Measurements from ENCODE around the gene VSX1. TPM values are rescaled to one million over a fixed set of nuclear protein-coding genes. Genes with fewer than 3 reads are reported as not detected.

Gene VSX1
- total and polyA plus RNA-seq, 7 experiments from 2014 or later: not detected

DNA sequence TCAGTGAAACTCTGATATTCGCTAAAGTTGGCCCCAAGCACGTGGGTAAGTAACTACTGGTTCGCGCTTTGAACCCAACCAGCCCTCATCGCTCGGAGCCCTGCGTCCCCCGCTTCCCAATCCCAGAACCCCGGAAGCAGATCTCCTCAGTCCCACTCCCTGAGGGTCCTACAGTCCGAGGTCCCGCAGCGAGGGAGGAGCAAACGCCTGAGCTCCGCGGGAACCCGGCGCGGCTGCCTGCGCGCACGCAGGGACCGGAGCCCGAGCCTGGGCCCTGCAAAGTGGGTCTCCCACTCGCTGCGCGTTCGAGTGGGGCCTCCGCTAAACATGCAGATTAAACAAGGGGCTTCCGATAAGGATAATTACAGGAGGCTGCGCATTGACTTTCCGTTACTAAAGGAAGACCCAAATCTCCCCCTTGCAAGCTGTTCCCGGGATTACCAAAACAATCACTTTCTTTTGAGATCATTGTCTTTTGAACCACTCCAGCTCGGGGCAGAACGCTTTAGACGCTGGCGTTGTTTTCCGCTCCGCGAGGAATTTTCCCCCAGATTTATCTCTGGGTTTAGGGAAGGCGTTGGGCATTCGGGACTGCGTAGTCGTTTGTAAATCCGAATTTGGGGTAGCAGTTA is 1.3 kb upstream of the VSX1 start:
- ChIA-PET POLR2A (no interaction called here), CTCF (no interaction called here)
- DNase-seq: no peak
- no peak for ATAC-seq
- peak overlapping the region in 9 of 10 donors; percentile 27 to 82 (median 71) for H3K4me3 Mint-ChIP-seq
- H3K36me3 Mint-ChIP-seq: peaks cover 0 to 4% (median 0%) of the 10 kb centered on the region in 5 donors
- H3K9me3 Mint-ChIP-seq: peaks cover 0 to 7% (median 0%) of the 10 kb centered on the region in 11 donors
- H3K27me3 Mint-ChIP-seq: peaks cover 60 to 81% (median 63%) of the 10 kb centered on the region in 5 donors
- intact Hi-C loops (cut with micrococcal nuclease): loop anchor here in 1 of 2 donors (5.0 kb wide), 1 partner anchor 114 kb away; the partner anchor contains the start of gene ENTPD6
- peaks cover 23 to 25% of the 10 kb centered on the region in 2 donors for H3K27me3 ChIP-seq (ENCODE audit: control insufficient read depth in 2 of 2, insufficient read depth in 2 of 2, low read length in 2 of 2)
- H3K9me3 ChIP-seq (ENCODE audit: control insufficient read depth in 2 of 3, low read length in 3 of 3): no peaks in the 10 kb centered on the region
- H3K4me1 Mint-ChIP-seq: peaks cover 11 to 38% (median 27%) of the 10 kb centered on the region in 7 donors
- no peak overlapping the region for H3K27ac Mint-ChIP-seq
- peaks cover 14 to 21% of the 10 kb centered on the region in 2 donors for H3K4me1 ChIP-seq (ENCODE audit: control insufficient read depth in 2 of 2, insufficient read depth in 2 of 2, low read length in 2 of 2)
- no peak overlapping the region for H3K27ac ChIP-seq (ENCODE audit: low read depth, low read length)
- no peaks in the 10 kb centered on the region for H3K36me3 ChIP-seq (ENCODE audit: control insufficient read depth in 2 of 3, insufficient read depth in 3 of 3, low read length in 3 of 3)
- no peak overlapping the region for H3K4me3 ChIP-seq (ENCODE audit: low read length)

DNA sequence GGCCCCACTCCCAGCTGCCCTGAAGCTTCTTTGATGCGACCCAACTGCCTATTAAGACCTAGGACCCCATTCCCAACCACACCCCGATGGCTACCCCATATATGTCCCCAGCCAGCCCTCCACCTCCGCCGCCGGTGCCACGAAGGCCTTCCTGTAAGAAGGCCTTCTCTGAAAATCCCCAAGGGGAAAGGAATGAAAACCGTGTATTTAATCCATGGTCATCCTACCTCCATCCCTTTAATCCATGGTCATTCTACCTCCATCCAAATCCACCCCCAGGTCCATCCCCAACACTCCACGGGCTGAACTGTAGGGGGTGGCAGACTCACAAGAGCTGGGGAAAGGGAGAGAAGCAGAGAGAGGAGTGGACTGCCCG is 545 bp upstream of the VSX1 start:
- POLR2A ChIA-PET: no interaction called here
- no peak overlapping the region for H3K27ac ChIP-seq (ENCODE audit: low read depth, low read length)
- no peaks in the 10 kb centered on the region for H3K9me3 ChIP-seq (ENCODE audit: control insufficient read depth in 2 of 3, low read length in 3 of 3)
- peaks cover 0 to 8% (median 0%) of the 10 kb centered on the region in 5 donors for H3K36me3 Mint-ChIP-seq
- CTCF ChIA-PET: no interaction called here
- peak overlapping the region in 8 of 10 donors; percentile 27 to 82 (median 52) for H3K4me3 Mint-ChIP-seq
- H3K27ac Mint-ChIP-seq: peak overlapping the region in 1 of 9 donors; percentile 48
- H3K4me1 ChIP-seq (ENCODE audit: control insufficient read depth in 2 of 2, insufficient read depth in 2 of 2, low read length in 2 of 2): peaks cover 14 to 21% of the 10 kb centered on the region in 2 donors
- no peak overlapping the region for H3K4me3 ChIP-seq (ENCODE audit: low read length)
- DNase-seq: no peak
- ATAC-seq: no peak
- no peaks in the 10 kb centered on the region for H3K36me3 ChIP-seq (ENCODE audit: control insufficient read depth in 2 of 3, insufficient read depth in 3 of 3, low read length in 3 of 3)
- H3K27me3 Mint-ChIP-seq: peaks cover 66 to 85% (median 70%) of the 10 kb centered on the region in 5 donors
- H3K27me3 ChIP-seq (ENCODE audit: control insufficient read depth in 2 of 2, insufficient read depth in 2 of 2, low read length in 2 of 2): peaks cover 23 to 25% of the 10 kb centered on the region in 2 donors
- peaks cover 0 to 7% (median 0%) of the 10 kb centered on the region in 11 donors for H3K9me3 Mint-ChIP-seq
- peaks cover 11 to 40% (median 27%) of the 10 kb centered on the region in 7 donors for H3K4me1 Mint-ChIP-seq
- intact Hi-C loops (cut with micrococcal nuclease): loop anchor here in 1 of 2 donors (5.0 kb wide), 1 partner anchor 115 kb away; the partner anchor contains the start of gene ENTPD6

DNA sequence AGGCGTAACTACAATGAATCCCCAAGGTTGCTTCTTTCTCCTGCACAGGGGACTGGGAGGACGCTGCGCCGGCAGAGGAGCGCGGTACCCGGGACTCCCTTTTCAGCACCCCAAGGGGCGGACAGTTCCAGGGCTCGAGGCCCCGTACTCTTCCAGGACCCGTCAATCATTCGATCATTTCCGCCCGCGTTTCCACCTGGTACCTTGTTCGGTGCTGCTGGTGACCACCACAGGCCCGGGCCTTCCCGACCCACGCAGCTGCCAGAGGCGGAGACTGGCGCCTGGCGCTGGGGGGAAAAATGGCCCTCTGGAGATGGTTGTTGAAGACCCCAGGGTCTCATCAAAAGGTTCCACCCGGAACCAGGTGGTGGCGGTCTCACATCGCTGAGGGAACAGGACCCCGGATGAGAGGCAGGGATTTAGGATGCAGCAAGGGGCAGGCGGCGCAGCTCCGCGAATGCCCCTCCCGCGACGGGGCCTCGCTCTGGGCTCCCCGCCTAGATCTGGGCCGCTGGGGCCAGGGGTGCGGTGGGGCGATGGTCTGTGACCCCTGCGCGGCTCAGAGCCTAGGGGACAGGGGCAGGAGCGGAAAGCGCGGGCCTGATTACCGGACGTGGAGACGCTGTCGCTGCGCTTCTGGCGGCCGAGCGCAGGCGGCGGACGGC is 744 bp downstream of the VSX1 start:
- H3K27ac ChIP-seq (ENCODE audit: low read depth, low read length): no peak overlapping the region
- Mint-ChIP-seq H3K27me3 (peaks cover 67 to 88% (median 74%) of the 10 kb centered on the region in 5 donors), H3K9me3 (peaks cover 0 to 9% (median 0%) of the 10 kb centered on the region in 11 donors), H3K4me3 (peak overlapping the region in 4 of 10 donors; percentile 19 to 35 (median 24)), H3K36me3 (peaks cover 0 to 8% (median 0%) of the 10 kb centered on the region in 5 donors), H3K27ac (no peak overlapping the region), H3K4me1 (peaks cover 11 to 37% (median 27%) of the 10 kb centered on the region in 7 donors)
- no peaks in the 10 kb centered on the region for H3K9me3 ChIP-seq (ENCODE audit: control insufficient read depth in 2 of 3, low read length in 3 of 3)
- intact Hi-C loops (cut with micrococcal nuclease): loop anchor here (1.0 to 5.0 kb wide), 2 partner anchors 9 to 116 kb away; partner anchors contain the start of gene ENTPD6 (in 1 of the 2)
- peak in 6 of 9 donors; percentile 20 to 63 (median 49) for DNase-seq
- peaks cover 14 to 21% of the 10 kb centered on the region in 2 donors for H3K4me1 ChIP-seq (ENCODE audit: control insufficient read depth in 2 of 2, insufficient read depth in 2 of 2, low read length in 2 of 2)
- ATAC-seq: peak; percentile 64
- POLR2A ChIA-PET: interaction anchor here (0.6 to 1.4 kb wide), 2 partner anchors 9 to 114 kb away, joined by 3 to 5 read pairs; no protein-coding TSS in a partner anchor
- H3K27me3 ChIP-seq (ENCODE audit: control insufficient read depth in 2 of 2, insufficient read depth in 2 of 2, low read length in 2 of 2): peaks cover 23 to 25% of the 10 kb centered on the region in 2 donors
- CTCF ChIA-PET: no interaction called here
- no peaks in the 10 kb centered on the region for H3K36me3 ChIP-seq (ENCODE audit: control insufficient read depth in 2 of 3, insufficient read depth in 3 of 3, low read length in 3 of 3)
- no peak overlapping the region for H3K4me3 ChIP-seq (ENCODE audit: low read length)

DNA sequence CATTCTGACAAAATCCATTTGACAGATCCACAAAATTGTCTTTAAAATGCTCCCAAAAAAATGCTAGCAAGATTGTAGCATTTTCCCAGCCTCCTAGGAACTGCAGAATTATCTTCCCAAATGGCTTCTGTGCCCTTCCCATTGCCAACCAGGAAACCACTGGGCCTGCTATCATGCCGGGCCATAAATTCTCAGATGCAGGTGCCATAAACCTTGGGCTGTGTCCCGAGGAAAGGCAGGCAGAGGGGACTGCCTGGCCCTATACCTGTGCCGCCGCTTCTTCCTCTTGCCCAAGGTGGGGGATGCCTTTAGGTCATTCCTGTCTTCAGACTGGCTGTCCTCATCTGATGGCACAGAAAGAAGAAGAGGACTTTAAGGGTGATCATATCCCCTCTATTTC is 2.8 kb downstream of the VSX1 start:
- POLR2A ChIA-PET: interaction anchor here (1.1 kb wide), 1 partner anchor 12 kb away, joined by 5 read pairs; no protein-coding TSS in a partner anchor
- intact Hi-C loops (cut with micrococcal nuclease): no loop called here
- peaks cover 16 to 24% of the 10 kb centered on the region in 2 donors for H3K27me3 ChIP-seq (ENCODE audit: control insufficient read depth in 2 of 2, insufficient read depth in 2 of 2, low read length in 2 of 2)

DNA sequence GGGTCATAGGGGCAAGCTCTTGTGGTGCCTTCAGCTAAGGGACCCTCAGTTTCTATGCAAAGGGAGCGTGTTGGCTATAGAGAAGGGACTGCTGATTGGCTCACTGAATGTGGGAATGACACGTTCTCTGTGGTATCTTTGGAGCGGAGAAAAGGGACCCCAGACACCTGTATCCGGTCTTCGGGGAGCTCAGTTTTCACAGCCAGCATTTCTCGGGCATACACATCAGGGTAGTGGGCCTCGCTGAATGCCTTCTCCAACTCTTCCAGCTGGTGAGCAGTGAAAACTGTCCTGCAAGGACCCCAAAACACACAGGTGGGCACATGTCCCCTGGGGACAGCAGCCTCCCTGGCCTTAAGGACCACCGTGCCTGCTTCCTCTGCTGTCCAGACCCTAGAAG is 3.3 kb downstream of the VSX1 start:
- intact Hi-C loops (cut with micrococcal nuclease): no loop called here
- no peak for DNase-seq
- CTCF ChIA-PET: no interaction called here
- no peak overlapping the region for H3K4me3 Mint-ChIP-seq
- peaks cover 0 to 9% (median 0%) of the 10 kb centered on the region in 11 donors for H3K9me3 Mint-ChIP-seq
- peaks cover 53 to 82% (median 66%) of the 10 kb centered on the region in 5 donors for H3K27me3 Mint-ChIP-seq
- H3K27ac Mint-ChIP-seq: peak overlapping the region in 1 of 9 donors; percentile 21
- peaks cover 0 to 8% (median 0%) of the 10 kb centered on the region in 5 donors for H3K36me3 Mint-ChIP-seq
- POLR2A ChIA-PET: interaction anchor here (1.1 kb wide), 1 partner anchor 12 kb away, joined by 5 read pairs; no protein-coding TSS in a partner anchor
- Histone ChIP-seq H3K4me3 (ENCODE audit: low read length) (no peak overlapping the region), H3K27me3 (ENCODE audit: control insufficient read depth in 2 of 2, insufficient read depth in 2 of 2, low read length in 2 of 2) (peaks cover 11 to 19% of the 10 kb centered on the region in 2 donors), H3K9me3 (ENCODE audit: control insufficient read depth in 2 of 3, low read length in 3 of 3) (no peaks in the 10 kb centered on the region), H3K4me1 (ENCODE audit: control insufficient read depth in 2 of 2, insufficient read depth in 2 of 2, low read length in 2 of 2) (peaks cover 6 to 10% of the 10 kb centered on the region in 2 donors), H3K27ac (ENCODE audit: low read depth, low read length) (no peak overlapping the region), H3K36me3 (ENCODE audit: control insufficient read depth in 2 of 3, insufficient read depth in 3 of 3, low read length in 3 of 3) (no peaks in the 10 kb centered on the region)
- peaks cover 5 to 19% (median 13%) of the 10 kb centered on the region in 7 donors for H3K4me1 Mint-ChIP-seq
- ATAC-seq: no peak

More for the DNA sequence above, 2.8 kb downstream of the VSX1 start:
- peaks cover 0 to 9% (median 0%) of the 10 kb centered on the region in 11 donors for H3K9me3 Mint-ChIP-seq
- H3K4me3 Mint-ChIP-seq: peak overlapping the region in 1 of 10 donors; percentile 43
- H3K4me1 Mint-ChIP-seq: peaks cover 9 to 24% (median 18%) of the 10 kb centered on the region in 7 donors
- H3K4me3 ChIP-seq (ENCODE audit: low read length): no peak overlapping the region
- peaks cover 0 to 8% (median 0%) of the 10 kb centered on the region in 5 donors for H3K36me3 Mint-ChIP-seq
- H3K27ac Mint-ChIP-seq: no peak overlapping the region
- DNase-seq (no peak), ATAC-seq (no peak)
- no peak overlapping the region for H3K27ac ChIP-seq (ENCODE audit: low read depth, low read length)
- no peaks in the 10 kb centered on the region for H3K36me3 ChIP-seq (ENCODE audit: control insufficient read depth in 2 of 3, insufficient read depth in 3 of 3, low read length in 3 of 3)
- peaks cover 10 to 14% of the 10 kb centered on the region in 2 donors for H3K4me1 ChIP-seq (ENCODE audit: control insufficient read depth in 2 of 2, insufficient read depth in 2 of 2, low read length in 2 of 2)
- peaks cover 58 to 87% (median 69%) of the 10 kb centered on the region in 5 donors for H3K27me3 Mint-ChIP-seq
- CTCF ChIA-PET: no interaction called here
- H3K9me3 ChIP-seq (ENCODE audit: control insufficient read depth in 2 of 3, low read length in 3 of 3): no peaks in the 10 kb centered on the region

DNA sequence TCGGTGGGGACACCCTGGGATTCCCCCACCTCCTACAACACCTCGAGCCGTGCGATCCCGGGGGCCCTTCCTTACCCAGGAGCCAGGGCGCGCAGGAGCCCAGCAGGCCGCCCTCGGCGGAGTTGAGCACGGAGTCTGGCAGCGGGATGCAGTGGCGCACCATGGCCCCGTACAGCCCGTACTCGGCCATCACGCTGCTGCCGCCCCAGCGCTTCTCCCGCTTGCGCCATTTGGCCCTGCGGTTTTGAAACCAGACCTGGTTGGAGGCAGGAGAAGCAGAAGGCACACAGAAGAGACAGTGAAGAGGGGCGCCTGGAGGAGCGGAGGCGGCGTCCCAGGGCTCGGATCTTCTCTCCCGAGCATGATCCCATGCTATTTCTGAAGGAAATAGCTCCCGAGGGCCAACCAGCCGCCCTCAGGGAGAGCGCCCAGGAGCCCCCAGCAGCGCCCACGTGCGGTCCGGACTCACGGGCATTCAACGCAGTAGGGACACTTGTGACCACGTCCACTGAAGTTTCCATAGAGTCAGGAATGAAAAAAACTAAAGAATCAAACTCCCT is 4.3 kb downstream of the VSX1 start:
- H3K4me3 ChIP-seq (ENCODE audit: low read length): no peak overlapping the region

More for the DNA sequence above, 4.3 kb downstream of the VSX1 start:
- Mint-ChIP-seq H3K27ac (no peak overlapping the region), H3K27me3 (peaks cover 48 to 79% (median 65%) of the 10 kb centered on the region in 5 donors), H3K9me3 (peaks cover 0 to 9% (median 0%) of the 10 kb centered on the region in 11 donors), H3K4me1 (peaks cover 3 to 13% (median 5%) of the 10 kb centered on the region in 7 donors), H3K4me3 (no peak overlapping the region), H3K36me3 (peaks cover 0 to 8% (median 0%) of the 10 kb centered on the region in 5 donors)
- ChIA-PET CTCF (no interaction called here), POLR2A (no interaction called here)
- no peak for DNase-seq
- Histone ChIP-seq H3K9me3 (ENCODE audit: control insufficient read depth in 2 of 3, low read length in 3 of 3) (no peaks in the 10 kb centered on the region), H3K27ac (ENCODE audit: low read depth, low read length) (no peak overlapping the region), H3K27me3 (ENCODE audit: control insufficient read depth in 2 of 2, insufficient read depth in 2 of 2, low read length in 2 of 2) (peaks cover 7 to 15% of the 10 kb centered on the region in 2 donors), H3K36me3 (ENCODE audit: control insufficient read depth in 2 of 3, insufficient read depth in 3 of 3, low read length in 3 of 3) (no peaks in the 10 kb centered on the region), H3K4me1 (ENCODE audit: control insufficient read depth in 2 of 2, insufficient read depth in 2 of 2, low read length in 2 of 2) (peaks cover 0 to under 1% of the 10 kb centered on the region in 2 donors)
- intact Hi-C loops (cut with micrococcal nuclease): no loop called here
- peak; percentile 38 for ATAC-seq

Measured in naive thymus-derived CD4-positive, alpha-beta T cell (primary cell).